NOMO-1 treated with dmso at 0.1 percent for 144 hours (cell line): Measurements from ENCODE around the gene SLC25A25.

Experiments used
- DNase-seq: peaks from one replicate; lab custom pipeline; 2025; ENCODE audit not compliant: unreplicated experiment; lab: John Stamatoyannopoulos, UW

SLC25A25 gene

GRCh38 chr9:128096616-128097536 is 28.8 kb downstream of the SLC25A25 start:
- no peak for DNase-seq

- no peak for DNase-seq
Observed at GRCh38 chr9:128097543-128098296, 29.7 kb downstream of the SLC25A25 start.

- peak; percentile 90 for DNase-seq
Observed at GRCh38 chr9:128098297-128099230, 30.5 kb downstream of the SLC25A25 start.

GRCh38 chr9:128099231-128099931 is 31.3 kb downstream of the SLC25A25 start:
- DNase-seq, result no peak

GRCh38 chr9:128099932-128100491 is 32.0 kb downstream of the SLC25A25 start:
- no peak for DNase-seq

- no peak for DNase-seq
Observed at GRCh38 chr9:128100581-128100980, 32.5 kb downstream of the SLC25A25 start.

GRCh38 chr9:128101231-128101661 is 33.2 kb downstream of the SLC25A25 start:
- DNase-seq, result no peak

- DNase-seq, result no peak
Observed at GRCh38 chr9:128101690-128102089, 33.7 kb downstream of the SLC25A25 start.

GRCh38 chr9:128102196-128102595 is 34.2 kb downstream of the SLC25A25 start:
- DNase-seq, result no peak

- DNase-seq, result no peak
Observed at GRCh38 chr9:128102861-128103588, 35.0 kb downstream of the SLC25A25 start.

GRCh38 chr9:128103589-128103962 is 35.5 kb downstream of the SLC25A25 start:
- no peak for DNase-seq

GRCh38 chr9:128104171-128104618 is 36.2 kb downstream of the SLC25A25 start:
- DNase-seq, result no peak

GRCh38 chr9:128105538-128106175 is 37.6 kb downstream of the SLC25A25 start:
- DNase-seq, result no peak

- DNase-seq, result no peak
Observed at GRCh38 chr9:128106181-128106939, 38.3 kb downstream of the SLC25A25 start.

- DNase-seq, result no peak
Observed at GRCh38 chr9:128106940-128107467, 39.0 kb downstream of the SLC25A25 start.

GRCh38 chr9:128107468-128108268 is 39.6 kb downstream of the SLC25A25 start:
- DNase-seq, result no peak
